GM19238 (cell line): ENCODE measurements around the gene WNT7A.
A peak's percentile ranks its signal among the peaks of the same experiment; 100 is the strongest.

Experiments
- DNase-seq: peaks from one replicate; pipeline ENCODE4 v3.0.0; 2011; ENCODE audit warnings: low spot score; ENCODE audit not compliant: insufficient read length

Gene WNT7A

DNA sequence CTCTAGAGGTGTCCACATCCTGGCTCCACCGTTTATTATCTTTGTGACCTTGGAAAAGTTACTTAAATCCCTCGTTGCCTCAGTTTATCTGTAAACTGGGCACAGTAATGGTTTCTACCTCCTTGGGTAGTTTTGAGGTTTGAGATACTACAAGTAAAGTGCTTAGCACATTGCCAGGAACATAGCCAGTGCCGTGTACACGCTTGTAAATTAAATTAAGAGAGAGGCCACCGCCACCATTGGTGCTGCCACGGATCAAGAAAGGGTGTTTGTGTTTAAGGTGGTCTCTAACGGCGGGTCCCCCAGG lies 5.8 kb upstream of the WNT7A start:
- no peak for DNase-seq

GRCh38 chr3:13884851-13885703 lies 5.2 kb upstream of the WNT7A start:
- peak; percentile 51 for DNase-seq

GRCh38 chr3:13883681-13884080 lies 3.8 kb upstream of the WNT7A start:
- DNase-seq: no peak

DNA sequence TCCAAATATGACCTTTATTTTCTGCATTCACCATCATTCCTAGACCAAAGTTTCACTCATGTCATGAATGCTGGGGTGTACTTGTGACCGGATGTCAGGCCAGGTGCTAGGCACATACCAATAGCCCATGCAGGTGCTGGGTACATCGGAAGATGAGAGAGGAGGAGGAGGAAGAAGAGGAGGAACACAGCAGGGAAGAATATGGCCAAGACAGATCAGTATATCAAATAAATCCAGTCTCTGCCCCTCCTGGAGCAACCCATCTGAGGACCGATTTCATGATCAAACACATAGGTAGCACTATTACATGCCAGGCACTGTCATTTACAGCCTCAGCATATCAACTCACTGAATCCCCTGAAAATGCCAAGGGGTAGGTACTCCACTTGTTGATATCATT lies 3.0 kb upstream of the WNT7A start:
- no peak for DNase-seq

DNA sequence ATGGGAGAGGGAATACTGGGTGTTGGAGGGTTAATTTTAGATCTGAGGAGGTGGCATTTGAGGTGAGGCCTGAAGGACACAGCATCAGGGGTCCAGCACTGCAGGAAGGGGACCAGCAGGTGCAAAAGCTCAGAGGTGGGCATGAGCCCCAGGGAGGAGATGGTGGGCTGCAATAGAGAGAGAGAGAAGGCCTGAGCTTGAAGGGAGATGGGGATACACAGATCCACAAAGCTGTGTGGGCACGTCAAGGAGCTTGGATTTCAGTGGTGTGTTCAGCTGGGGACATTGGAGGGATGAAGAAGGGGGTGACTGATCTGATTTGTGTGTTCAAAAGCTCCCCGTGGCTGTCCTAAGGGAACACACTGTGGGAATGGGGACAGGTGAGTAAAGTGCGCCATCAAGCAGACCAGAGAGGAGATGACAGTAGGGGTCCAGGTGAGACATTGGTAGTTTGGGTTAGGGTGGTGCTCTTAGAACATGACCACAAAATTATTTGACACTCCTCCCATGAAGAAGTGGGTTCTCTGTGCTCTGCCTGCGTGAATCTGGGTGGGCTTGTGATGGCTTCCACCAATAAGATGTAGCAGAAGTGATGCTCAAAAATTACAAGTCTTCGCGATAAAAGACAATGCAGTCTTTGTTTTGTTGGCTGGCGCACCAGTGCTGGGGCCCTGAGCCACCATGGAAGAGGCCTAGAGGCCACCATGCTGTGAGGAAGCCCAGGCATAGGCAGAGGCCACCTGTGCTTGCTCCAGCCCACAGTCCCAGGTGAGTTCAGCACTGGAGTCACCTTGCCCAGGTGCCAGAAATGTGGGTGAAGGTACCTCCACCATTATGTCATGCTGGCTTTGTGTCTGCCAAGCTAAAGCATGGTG lies 1.9 kb upstream of the WNT7A start:
- no peak for DNase-seq

GRCh38 chr3:13880811-13881156 lies 913 bp upstream of the WNT7A start:
- DNase-seq: no peak

GRCh38 chr3:13879102-13879945 lies 547 bp downstream of the WNT7A start:
- DNase-seq: no peak

- no peak for DNase-seq
These were observed 1.4 kb downstream of the WNT7A start for GRCh38 chr3:13878281-13879101.

GRCh38 chr3:13877911-13878280 lies 2.0 kb downstream of the WNT7A start:
- DNase-seq: no peak

DNA sequence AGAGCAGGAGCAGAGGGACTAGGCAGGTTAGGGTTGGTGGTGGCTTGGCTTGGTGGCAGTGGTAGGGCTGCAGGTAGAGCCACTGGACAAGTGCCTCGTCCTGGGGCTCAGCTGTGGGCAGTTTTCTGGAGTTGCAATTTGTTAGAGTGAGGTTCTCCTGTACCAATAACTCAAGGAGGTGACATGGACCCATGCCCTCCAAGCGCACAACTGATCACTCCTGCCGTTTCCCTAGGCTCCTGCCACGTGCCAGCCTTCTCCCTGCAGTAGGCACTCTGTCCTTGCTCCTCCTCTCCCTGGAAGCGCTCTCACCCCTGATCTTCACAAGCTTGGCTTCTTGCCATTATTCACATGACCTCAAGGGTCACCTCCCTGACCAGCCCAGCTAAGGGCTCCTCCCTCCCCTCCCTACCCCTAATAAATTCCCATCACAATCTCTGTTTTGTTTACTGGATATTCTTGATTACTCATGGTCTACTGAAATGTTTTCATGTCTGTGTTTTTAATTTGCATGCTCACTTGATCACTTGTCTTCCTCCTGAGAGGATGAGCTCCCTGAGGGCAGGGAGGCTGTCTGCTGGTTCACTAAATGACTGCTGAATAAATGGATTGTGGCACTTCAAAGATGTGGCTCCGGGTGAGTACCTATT lies 3.3 kb downstream of the WNT7A start:
- no peak for DNase-seq

- no peak for DNase-seq
These were observed 5.0 kb downstream of the WNT7A start for GRCh38 chr3:13874891-13875290.

- DNase-seq: no peak
These were observed 6.1 kb downstream of the WNT7A start for GRCh38 chr3:13873818-13874217.

DNA sequence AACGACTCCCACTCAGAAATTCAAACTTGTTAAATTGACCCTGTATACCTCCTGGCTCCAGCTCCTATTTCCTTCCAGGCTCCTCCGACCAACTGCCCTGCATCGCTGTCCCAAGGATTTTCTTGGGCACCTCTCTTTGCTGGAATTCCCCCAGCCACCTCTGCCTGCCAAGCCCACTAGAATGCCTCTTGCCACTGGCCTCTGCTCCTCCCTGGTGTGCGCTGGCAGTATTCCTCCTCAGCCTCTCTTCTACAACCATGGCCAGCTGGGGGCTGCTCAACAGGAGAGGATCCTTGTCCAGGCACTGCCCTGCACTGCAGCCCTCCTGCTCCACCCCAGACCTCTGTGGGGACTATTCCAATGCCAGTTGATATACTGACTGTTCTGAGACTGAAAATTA lies 7.4 kb downstream of the WNT7A start:
- DNase-seq: no peak

DNA sequence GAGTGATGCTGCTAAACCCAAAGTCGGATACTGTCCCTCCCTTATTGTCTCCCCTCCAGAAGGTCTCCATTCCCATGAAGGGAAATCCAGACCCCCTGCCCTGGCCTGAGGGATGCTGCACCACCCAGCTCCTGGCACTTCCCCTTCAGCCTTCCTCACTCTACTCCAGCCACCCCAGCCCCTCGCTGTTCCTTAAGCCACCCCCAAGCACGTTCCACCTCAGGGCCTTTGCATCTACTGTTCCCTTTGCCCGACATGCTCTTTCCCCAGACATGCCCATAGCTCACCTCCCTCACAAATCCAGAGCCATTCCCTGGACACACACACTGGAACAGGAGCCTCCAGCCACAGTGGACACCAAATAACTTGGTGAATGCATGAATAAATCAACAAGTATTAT lies 8.1 kb downstream of the WNT7A start:
- no peak for DNase-seq

DNA sequence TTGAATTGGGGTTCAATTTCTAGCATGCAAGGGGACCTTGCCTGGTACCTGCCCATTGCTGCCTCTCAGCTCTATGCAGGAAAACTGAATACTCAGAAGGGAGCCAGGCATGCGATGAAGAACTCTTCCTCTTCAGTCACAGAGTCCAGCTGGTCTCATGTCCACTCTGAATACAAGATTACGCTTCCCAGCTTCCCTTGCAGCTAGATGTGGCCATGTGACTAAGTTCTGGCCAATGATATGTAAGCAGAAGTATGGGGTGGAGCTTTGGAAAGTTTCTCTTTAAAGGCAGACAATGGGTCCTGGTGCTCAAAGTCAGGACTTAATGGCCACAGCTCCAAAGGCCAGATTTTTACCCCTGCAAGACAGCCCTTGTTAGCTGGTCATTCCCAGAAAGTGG lies 9.0 kb downstream of the WNT7A start:
- no peak for DNase-seq

- DNase-seq: no peak
These were observed 10.0 kb downstream of the WNT7A start for GRCh38 chr3:13869761-13870343.

GRCh38 chr3:13868844-13869724 lies 10.8 kb downstream of the WNT7A start:
- DNase-seq: no peak

- DNase-seq: no peak
These were observed 12.1 kb downstream of the WNT7A start for GRCh38 chr3:13867732-13868131.
